ENCODE results near the gene TSHR. TPM values are rescaled to one million over a fixed set of nuclear protein-coding genes. Genes with fewer than 3 reads are reported as not detected.

The TSHR gene
- total RNA-seq, 1 donor from 2014 or later: not detected

GRCh38 chr14:81187832-81188522 is 232.6 kb downstream of the TSHR start:
- no peak overlapping the region for H3K27ac Mint-ChIP-seq (ENCODE audit: unreplicated experiment)
- peaks cover 8% of the 10 kb centered on the region for H3K36me3 Mint-ChIP-seq (ENCODE audit: low read depth, unreplicated experiment)
- no peak for DNase-seq (ENCODE audit: low spot score)
- no peak for TF ChIP-seq CTCF (IDR thresholded peaks at IDR 0.05; ENCODE audit: unreplicated experiment)
- H3K27me3 Mint-ChIP-seq (ENCODE audit: unreplicated experiment): no peaks in the 10 kb centered on the region
- H3K4me1 Mint-ChIP-seq (ENCODE audit: unreplicated experiment): no peaks in the 10 kb centered on the region
- H3K9me3 Mint-ChIP-seq (ENCODE audit: unreplicated experiment): no peaks in the 10 kb centered on the region
- no peak overlapping the region for H3K4me3 Mint-ChIP-seq (ENCODE audit: unreplicated experiment)

- Mint-ChIP-seq H3K36me3 (ENCODE audit: low read depth, unreplicated experiment) (peaks cover 29% of the 10 kb centered on the region), H3K4me3 (ENCODE audit: unreplicated experiment) (no peak overlapping the region), H3K9me3 (ENCODE audit: unreplicated experiment) (no peaks in the 10 kb centered on the region), H3K27me3 (ENCODE audit: unreplicated experiment) (no peaks in the 10 kb centered on the region), H3K27ac (ENCODE audit: unreplicated experiment) (no peak overlapping the region), H3K4me1 (ENCODE audit: unreplicated experiment) (no peaks in the 10 kb centered on the region)
- TF ChIP-seq CTCF (IDR thresholded peaks at IDR 0.05; ENCODE audit: unreplicated experiment): no peak
- DNase-seq (ENCODE audit: low spot score): no peak
Measured at GRCh38 chr14:81192594-81192993, 237.2 kb downstream of the TSHR start.

GRCh38 chr14:81193924-81194633 is 238.7 kb downstream of the TSHR start:
- Mint-ChIP-seq H3K27me3 (ENCODE audit: unreplicated experiment) (no peaks in the 10 kb centered on the region), H3K4me3 (ENCODE audit: unreplicated experiment) (no peak overlapping the region), H3K27ac (ENCODE audit: unreplicated experiment) (no peak overlapping the region), H3K36me3 (ENCODE audit: low read depth, unreplicated experiment) (peaks cover 29% of the 10 kb centered on the region), H3K9me3 (ENCODE audit: unreplicated experiment) (no peaks in the 10 kb centered on the region), H3K4me1 (ENCODE audit: unreplicated experiment) (no peaks in the 10 kb centered on the region)
- no peak for TF ChIP-seq CTCF (IDR thresholded peaks at IDR 0.05; ENCODE audit: unreplicated experiment)
- no peak for DNase-seq (ENCODE audit: low spot score)

Other genes starting within 250 kb of the TSHR start
- gene CEP128, start 13.9 kb upstream of the TSHR start, total RNA-seq (ENCODE audit: unreplicated experiment): 10.4 TPM